ENCODE measurements around the gene SLC26A6.

SLC26A6 gene

DNA sequence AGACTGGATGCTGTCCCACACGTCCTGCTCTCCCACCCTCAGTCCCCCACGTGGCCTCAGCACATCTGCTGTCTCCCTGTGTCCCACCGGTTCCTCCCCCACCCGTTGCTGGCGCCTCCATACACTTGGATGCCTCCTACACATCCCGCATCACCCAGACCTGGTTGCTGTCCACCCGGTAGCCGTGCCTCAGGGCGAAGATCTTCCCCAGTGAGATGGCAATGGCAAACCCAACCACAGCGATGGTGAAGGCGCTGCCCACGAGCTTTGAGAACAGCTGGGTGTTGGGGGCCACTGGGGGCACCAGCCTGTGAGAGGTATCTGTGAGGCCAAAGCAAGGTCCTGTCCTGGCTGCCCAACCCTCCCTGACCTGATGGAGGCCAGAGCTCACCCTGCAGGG, 4.4 kb downstream of the SLC26A6 start:
- no peak for DNase-seq

DNA sequence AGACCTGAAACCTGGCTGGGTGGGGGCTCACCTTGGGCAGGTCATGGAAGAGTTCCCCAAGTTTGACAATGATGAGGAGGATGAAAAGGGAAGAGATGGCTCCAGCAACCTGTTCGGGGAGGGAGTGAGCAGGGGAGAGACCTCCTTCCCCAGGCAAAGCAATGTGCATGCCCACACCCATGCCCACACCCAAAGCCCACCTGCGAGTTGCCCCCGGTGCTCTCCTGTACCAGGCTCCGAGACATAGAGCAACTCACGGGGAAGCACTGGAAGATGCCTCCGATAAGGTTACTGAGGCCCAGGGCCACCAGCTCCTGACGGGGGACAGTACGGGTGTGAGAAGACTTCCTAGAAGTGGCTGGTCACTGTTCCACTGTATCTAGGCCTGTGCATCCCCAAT, 4.9 kb downstream of the SLC26A6 start:
- DNase-seq = no peak

DNA sequence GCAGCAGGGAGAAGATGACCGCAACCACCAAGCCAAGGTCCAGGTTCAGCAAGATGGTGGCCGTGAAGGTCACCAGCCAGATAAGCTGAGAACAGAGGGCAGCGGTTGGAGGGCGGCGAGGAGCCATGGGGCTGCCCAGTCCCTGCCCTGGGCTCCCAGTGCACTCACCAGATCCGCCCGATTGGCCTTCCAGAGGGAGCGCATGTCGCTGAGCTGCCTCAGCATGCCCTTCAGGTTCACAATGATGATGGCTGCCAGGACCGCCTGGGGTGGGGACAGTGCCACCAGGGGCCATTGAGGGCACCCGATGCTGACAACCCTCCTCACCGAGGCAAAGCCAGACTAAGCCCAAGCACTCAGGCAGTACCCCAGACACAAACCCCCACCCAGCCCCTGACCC, 5.4 kb downstream of the SLC26A6 start:
- DNase-seq = no peak

DNA sequence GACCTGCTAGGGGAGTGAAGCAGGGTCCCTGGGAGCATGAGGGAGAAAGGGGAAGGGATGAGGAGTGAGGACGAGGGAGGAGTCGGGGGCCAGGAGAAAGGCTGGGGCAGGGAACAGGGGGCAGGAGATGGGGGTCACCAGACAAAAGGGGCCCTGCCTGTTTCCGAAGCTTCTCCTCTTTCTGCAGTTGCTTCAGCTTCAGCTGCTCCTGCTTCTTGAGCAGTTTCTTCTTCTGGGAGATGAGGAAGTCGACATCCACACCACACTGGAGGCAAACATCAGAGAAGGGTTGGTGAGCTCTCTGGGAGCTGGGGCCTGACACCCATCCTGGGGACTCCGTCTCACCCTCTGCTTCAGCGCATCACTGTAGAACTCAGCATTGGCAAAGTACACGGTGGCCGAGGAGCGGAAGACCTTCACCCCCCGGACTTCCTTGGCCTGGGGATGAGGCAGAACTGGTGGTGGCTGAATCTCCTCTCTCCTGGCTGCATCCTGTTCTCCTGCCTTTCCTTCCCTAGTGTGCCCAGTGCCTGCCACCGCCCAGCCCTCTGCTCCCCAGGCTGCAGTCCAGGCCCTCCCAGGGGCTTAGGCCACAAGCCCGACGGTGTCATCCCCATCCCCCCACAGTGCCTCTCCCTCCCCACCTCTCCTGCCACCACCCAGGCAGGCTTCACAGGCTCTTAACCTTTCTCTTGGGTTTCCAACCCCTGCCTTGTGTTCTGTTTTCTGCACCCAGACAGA, 6.8 kb downstream of the SLC26A6 start:
- no peak for DNase-seq

DNA sequence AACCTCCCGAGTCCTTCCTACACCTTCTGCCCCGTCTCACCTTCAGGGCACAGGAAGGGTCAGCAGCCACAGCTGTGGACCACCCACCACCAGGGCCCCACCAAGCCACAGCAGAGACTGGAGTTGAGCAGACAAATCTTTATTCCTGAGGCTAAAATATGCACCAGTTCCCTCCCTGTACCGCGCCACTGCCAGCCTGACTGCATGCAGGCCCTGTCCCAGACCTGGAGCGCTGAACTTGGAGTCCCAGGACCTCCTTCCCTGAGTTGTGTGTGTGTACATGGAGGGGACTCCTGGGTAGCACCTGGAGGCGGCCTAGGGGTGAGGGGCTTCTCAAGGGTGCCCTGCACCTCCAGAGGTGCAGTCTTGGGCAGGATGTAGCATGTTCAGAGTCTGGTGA, 9.7 kb downstream of the SLC26A6 start:
- no peak for DNase-seq

DNA sequence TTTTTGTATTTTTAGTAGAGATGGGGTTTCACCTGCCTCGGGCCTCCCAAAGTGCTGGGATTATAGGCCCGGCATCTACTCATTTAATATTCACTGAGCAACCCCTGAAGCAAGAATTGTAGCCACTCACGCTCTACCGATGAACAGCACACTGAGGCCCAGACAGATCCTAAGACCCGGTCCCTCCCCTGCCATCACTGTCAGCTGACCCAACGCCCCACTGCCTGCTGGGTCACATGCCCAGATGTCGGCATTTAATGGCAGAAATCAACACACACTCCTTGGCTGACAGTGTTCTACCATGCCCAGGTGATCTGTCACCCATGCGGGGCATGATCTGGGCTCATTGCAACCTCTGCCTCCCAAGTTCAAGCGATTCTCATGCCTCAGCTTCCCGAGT, 10.5 kb downstream of the SLC26A6 start:
- DNase-seq = no peak

DNA sequence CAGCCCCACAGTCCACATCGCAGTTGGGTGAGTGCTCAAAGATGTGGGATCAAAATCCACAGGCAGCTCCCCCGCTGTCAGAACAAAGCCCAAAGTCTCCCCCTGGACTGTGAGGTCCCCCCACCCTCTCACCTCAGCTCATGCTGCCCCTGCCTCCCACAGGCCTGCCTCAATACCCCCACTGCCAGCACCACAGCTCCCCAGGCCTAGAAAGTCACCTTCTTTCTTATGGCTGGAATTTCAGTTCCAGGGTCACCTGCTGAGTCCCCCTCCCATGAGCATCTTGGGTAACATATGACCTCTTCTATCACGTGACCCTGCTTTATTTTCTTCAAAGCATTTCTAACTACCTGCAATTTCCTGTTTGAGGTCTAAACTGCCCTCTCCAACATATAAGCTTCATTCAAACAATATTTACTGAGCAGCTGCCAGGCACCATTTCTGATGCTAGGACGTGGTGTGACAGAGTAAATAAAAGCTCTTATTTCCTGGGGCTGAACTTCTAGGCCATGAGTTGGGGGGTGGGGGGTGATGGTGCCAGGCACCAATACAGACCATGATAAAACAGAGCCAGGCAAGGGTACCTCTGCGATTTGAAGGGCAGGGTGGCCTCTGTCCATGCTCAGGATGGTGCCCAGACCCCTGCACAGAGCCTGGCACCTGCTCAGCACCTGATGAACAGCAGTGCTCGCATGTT, 11.3 kb downstream of the SLC26A6 start:
- DNase-seq = no peak

DNA sequence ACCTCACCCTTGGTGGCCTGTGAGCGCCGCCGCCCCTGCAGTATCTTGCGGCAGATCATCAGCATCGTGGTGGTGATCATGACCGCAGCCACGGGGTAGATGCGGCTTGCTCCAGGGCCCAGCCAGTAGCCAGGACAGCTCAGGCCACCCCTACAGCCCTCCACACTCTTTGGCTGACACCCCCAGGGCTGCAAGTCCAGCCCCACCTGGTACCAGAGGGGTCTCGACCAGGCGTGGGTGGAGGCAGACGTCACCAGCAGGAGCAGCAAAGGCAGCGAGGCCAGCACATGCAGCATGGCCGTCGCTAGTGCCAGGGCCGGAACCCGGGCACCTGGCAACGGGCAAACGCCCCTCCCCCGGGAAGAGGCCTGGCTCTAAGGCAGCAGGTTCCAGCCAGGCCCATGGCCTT, 13.8 kb downstream of the SLC26A6 start, which contains the start of gene TMEM89:
TMEM89 (minus strand) TSS at position 309 of the 409 bp plus-strand sequence; CDS start at position 296, 13 bp downstream.
- no peak for DNase-seq

DNA sequence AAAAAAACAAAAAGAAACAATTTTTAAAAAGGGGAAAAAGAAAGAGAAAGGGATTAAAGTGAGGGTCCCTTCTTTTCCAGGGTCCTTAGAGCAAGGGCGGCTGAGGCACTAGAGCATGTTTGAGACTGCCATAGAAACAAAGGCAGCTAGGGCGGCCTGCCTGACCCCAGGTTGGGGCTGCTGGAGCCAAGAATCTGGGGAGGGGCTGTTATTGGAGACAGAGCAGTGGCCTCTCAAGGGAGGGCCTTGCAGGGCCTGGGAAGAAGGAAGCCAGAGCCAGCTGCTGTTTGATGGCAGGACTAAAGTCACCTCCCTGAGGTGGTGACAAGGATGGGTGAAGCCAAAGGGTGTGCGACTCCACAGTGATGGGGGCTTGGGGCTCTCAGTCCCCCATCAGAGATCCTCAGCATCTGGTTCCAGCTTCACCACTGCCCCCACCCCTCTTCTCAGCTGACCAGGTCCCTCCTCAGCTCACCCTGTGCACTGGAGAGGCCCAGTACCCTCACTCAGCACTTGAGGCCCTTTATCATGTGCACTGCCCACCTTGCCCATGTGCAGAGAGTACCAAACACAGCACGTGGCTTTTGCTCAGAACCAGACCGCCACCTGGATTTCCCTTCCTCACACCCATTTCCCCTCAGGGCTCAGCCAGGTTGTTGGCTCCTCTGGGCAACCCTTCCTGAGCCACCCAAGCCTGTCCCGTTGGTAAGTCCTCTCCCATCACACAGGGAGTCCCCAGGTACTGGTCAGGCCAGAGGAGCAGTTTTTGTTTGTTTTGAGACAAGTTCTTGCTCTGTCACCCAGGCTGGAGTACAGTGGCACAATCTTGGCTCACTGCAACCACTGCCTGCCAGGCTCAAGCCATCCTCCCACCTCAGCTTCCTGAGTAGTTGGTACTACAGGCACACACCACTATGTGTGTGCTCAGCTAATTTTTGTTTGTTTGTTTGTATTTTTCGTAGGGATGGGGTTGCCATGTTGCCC, 15.4 kb downstream of the SLC26A6 start:
- DNase-seq = no peak

DNA sequence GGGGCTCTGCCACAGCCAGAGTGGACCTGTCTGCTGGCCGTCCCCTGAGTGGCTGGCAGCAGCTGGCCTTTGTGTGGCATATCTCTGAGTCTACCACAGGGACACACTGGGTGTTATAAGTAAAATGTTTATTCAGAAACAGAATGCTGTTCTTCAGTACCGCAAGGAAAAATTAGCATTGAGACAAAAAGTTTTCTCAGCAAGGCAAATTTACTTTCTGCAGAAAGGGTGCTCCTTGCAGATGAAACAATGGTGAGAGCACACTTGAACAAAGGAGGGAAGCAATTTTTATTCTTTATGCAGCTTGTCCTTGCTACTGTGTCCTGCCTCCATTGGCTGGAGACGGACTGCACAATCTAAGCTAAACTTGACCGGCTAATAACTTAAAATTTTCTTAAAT, 17.7 kb downstream of the SLC26A6 start:
- no peak for DNase-seq

DNA sequence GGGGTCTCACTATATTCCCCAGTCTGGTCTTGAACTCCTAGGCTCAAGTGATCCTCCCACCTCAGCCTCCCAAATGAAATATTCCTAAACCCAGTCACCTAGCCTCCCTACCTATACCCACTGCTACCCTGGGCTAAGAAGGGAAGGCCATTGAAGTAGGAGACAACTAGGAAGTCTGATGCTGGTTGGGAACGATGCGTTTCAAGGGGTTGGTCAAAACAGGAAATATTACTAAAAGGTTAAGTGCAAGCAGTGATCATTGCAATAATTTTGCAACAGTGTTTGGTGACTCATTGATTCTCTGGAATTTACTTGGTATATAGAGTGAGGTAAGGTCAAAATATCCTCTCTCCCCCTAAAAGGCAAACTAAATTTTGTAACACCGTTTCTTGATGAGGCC, 21.2 kb downstream of the SLC26A6 start:
- DNase-seq = no peak

DNA sequence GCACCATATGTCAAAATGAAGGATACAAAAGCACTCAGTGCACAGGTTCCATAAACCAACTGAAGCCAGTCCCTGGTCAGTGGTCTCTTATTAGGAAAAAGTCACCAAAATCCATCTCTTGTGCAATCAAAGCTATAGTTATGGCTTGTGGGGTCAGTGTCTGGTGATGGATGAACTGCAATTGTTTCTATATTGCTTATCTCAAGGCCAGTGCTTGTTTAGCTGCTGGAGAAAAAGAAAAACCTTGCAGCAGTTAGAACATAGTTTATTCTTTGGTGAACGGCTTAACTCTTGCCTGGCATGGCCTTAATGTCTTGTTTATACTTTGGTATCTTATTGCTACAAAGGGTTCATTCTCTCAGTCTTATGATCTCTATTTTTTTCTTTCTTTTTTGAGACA, 23.0 kb downstream of the SLC26A6 start:
- no peak for DNase-seq

DNA sequence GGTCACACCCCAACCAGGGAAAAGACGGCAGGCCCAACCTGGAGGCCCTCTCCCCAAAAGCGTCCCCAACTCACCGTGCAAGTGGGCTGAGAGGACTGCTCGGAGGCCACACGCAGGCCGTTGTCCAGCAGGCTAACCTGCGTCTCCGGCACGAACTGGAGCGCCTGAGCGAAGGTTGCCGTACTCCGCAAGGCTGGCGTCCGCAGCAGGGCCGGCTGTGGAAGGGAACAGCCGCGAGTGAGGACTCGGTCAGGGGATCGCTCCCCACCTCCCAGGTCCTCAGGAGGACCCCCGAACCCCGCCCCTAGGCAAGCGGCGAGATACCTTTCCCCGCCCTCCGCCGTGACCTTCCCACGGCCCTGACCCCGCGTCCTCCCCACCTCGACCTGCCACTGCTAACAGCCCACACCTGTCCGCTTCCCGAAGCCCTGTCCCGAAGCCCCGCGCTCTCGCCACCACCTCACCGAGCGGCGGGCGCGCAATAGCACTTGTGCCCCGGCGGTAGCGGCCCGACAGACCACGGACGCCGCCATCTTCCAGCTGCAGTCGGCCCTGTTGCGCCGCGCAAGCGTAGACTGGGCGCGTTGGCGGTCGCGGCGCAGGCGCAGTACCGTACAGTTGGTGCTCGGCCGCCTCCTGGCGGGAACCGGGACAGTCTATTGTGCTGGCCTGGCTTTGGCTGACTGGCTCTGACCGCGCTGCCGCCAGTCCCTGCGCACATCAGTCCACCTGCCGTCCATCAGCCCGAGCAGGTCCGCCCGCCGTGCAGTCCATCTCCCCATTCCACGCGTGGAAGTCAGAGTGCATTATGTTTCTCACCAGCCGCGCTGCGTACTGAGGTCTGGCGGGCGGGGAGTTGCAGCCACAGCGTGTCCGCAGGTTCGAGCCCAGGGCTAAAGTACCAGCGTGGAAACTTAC, 25.9 kb downstream of the SLC26A6 start, which contains the start of gene UQCRC1:
UQCRC1 (minus strand) TSS at position 559 of the 918 bp plus-strand sequence; CDS start at position 533, 26 bp downstream.
- DNase-seq = peak; percentile 90

DNA sequence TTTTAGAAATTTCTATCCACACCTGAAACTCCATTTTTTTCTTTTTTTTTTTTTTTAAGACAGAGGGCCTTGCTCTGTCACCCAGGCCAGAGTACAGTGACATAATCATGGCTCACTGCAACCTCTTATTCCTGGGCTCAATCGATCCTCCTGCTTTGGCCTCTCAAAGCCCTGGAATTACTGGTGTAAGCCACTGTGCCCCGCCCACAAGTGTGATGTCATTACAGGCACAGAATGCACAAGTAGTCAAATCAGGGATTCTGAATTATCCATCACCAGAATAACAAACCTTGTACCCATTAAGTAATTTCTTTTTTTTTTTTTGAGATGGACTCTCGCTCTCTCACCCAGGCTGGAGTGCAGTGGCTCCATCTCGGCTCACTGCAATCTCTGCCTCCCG, 27.7 kb downstream of the SLC26A6 start:
- DNase-seq = no peak

DNA sequence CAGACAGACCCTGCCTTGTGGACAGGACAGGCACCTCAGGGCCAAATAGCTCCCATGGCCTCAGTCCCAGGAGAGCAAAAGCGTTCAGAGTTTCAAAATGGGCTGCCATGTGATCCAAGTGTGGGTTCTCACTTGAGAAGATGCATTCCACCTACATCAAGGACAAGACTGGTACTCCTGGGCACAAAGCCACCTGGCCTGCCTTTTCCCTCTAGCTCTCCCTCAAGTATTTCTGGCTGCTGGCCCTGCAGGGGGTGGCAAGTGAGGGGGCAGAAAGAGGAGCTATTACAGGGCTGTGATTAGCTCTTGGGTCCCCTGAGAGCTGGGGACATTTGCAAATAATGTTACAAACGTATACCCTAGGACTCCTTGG, 33.7 kb downstream of the SLC26A6 start:
- DNase-seq = no peak

DNA sequence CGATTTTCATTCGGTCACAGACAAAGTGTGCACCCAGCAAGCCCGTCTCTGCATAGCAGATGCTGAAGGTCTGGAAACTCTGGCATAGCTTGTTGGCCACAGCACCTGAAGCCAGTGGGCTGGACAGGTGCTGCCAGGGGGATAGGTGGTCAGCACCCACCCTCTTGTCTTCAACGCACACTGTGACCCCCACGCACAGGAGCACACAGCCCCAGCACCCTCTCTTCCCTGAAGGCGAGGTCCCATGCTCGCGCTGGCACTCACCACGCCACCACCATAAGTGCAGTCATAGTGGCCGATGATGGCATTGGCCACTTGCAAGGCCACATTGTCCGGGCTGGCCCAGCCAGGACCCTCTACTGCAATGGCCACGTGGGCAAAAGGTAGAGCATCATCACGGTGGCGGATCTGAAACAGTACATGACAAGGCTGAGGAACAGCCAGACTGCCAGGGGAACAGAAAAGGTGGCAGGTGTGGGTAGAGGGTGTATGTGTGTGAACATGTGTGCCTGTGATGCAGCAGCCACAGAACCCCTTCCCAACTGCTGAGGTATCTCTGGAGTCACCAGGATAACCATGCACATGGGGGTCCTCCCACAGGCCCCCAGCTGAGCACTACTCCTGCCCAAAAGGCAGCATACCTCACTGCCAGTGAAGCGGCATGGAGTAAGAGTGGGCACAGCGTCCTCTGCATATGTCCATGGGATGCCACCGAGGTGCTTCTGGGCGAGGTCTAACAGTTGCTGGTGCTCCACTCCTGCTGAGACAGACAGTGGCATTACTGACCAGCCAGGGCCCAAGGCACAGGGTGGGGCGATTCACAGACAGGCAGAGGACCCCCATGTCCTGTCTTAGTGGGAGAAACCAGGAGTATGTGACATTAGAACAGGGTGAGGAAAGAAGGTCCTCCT, 34.3 kb downstream of the SLC26A6 start:
- no peak for DNase-seq

DNA sequence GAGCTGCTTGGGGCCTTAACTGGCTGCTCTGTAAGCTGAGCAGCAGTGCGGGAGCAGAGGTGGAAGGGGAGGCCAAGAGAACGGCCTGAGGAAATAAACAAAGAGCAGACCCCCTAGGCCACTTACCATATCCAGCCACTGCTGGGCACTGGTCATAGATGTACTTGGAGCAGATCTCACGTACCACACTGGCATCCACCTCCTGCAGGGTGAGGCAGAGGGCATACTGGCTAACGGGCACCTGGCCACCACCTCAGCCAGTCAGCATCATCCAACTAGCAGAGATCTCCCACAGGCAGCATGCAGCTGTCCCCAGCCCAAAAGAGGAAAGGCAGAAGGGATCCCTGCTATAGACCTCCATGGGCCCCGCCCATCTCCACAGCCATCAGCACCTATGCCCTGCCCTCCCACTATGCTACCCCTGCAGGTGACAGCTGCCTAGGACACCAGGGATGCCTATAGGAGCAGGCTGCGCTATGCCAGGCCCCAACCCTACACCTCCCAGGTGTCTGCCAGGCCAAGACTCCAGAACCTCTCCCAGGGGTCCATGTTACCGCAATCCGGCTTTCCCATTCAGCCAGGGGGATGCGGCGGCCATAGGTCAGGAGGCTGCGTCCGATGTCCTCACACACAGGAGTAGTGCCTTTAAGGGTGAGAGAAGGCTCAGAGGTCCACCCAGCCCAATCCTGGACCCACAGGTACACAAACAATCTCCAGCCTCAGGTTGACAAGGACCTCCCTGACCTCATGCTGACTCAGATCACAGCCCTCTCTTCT, 35.6 kb downstream of the SLC26A6 start:
- DNase-seq = no peak

DNA sequence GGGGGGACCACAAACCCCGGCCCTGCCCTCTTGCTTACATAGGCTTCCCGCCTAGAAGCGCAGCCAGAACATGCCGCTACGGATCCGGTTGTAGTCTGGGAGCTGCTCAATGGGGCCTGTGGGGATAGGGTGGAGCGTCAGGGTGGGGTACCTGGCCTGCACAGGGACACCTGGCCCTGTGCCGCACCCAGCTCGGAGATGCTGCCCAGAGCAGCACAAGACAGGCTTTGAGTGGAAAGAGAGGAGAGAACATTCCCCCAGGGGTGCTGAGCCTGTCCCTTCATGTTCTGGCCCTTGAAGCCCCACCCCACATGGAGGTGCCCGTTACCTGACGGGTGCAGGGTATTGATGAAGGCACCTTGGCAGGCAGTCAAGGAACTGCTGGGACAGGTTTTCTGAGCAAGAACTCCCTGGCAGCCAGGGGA, 36.2 kb downstream of the SLC26A6 start:
- no peak for DNase-seq

DNA sequence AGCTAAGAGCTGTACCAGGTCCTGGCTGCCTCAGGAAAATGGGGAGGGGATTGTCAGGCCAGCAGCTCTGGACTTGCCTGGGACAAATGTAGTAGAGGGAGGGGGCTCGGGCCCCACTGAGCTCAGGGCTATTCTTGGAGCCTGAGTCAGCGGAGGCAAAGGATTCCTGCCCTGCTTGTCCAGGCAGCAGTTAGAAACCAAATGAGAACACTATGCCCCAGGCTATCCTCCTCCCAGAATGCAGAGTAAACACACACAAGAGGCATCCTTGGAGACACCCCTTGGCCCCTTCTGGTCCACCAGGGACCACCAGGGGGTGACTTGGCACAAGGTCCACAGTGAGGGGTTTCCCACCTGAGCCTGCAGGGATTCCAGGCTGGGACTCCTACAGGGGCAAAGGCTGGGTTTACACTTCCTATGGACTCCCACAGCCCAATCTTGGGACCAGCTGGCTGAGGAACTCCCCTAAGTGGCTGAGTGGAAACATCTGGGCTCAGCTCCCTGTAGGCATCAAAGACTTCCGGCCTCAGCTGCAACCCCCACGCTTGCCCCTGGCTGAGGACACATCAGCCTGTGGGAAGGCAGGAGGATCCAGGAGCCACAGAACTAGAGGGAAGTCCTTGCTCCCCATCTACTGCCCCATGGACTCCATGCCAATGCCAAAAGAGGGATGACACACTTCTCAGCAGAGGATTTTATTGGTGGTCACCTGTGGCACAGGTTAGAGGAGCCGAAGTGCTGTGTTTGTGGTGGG, 36.8 kb downstream of the SLC26A6 start:
- DNase-seq = no peak

All from CD4-positive, alpha-beta T cell treated with Interleukin-4 for 4 hours (primary cell).